D721Med (cell line): Measurements from ENCODE around the gene DCLK2.

ENCODE experiments used
- DNase-seq: peaks from one replicate; pipeline ENCODE4 v3.0.0; 2011; ENCODE audit warnings: low spot score; ENCODE audit not compliant: insufficient read length
- FAIRE-seq: peaks from 2 replicates; lab custom pipeline; 2011; peaks lifted over from hg19 to GRCh38; lab: Jason Lieb, UNC
- TF ChIP-seq, protein P1 (sequence below): IDR thresholded peaks from 2 replicates; pipeline ENCODE4 v1.5.1; 2012; ENCODE audit warnings: mild to moderate bottlenecking, control low read depth; ENCODE audit not compliant: insufficient read depth; ENCODE audit errors: missing control alignments

The DCLK2 gene

DNA sequence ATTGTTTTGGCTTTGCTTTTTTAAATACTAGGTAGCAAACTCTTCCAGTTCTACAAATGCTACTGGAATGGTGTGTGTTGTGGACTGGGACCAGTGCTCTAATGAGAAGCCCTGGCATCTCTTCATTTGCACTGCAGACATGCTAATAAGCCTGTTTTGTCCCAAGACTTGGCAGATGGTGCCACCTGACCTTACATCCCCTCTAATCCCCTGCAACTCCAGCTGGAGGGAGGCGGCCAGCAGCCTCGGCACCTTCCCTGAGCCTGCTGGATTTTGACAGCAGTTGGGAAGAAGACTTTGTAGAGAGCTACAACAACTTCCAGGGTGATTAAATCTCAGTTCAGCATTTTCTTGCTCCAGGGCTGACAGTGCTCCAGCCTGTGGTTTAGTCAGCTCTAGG lies 200.0 kb downstream of the DCLK2 start:
- peak; percentile 85 for FAIRE-seq
- TF ChIP-seq, protein P1, sequence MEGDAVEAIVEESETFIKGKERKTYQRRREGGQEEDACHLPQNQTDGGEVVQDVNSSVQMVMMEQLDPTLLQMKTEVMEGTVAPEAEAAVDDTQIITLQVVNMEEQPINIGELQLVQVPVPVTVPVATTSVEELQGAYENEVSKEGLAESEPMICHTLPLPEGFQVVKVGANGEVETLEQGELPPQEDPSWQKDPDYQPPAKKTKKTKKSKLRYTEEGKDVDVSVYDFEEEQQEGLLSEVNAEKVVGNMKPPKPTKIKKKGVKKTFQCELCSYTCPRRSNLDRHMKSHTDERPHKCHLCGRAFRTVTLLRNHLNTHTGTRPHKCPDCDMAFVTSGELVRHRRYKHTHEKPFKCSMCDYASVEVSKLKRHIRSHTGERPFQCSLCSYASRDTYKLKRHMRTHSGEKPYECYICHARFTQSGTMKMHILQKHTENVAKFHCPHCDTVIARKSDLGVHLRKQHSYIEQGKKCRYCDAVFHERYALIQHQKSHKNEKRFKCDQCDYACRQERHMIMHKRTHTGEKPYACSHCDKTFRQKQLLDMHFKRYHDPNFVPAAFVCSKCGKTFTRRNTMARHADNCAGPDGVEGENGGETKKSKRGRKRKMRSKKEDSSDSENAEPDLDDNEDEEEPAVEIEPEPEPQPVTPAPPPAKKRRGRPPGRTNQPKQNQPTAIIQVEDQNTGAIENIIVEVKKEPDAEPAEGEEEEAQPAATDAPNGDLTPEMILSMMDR: no peak
- no peak for DNase-seq

DNA sequence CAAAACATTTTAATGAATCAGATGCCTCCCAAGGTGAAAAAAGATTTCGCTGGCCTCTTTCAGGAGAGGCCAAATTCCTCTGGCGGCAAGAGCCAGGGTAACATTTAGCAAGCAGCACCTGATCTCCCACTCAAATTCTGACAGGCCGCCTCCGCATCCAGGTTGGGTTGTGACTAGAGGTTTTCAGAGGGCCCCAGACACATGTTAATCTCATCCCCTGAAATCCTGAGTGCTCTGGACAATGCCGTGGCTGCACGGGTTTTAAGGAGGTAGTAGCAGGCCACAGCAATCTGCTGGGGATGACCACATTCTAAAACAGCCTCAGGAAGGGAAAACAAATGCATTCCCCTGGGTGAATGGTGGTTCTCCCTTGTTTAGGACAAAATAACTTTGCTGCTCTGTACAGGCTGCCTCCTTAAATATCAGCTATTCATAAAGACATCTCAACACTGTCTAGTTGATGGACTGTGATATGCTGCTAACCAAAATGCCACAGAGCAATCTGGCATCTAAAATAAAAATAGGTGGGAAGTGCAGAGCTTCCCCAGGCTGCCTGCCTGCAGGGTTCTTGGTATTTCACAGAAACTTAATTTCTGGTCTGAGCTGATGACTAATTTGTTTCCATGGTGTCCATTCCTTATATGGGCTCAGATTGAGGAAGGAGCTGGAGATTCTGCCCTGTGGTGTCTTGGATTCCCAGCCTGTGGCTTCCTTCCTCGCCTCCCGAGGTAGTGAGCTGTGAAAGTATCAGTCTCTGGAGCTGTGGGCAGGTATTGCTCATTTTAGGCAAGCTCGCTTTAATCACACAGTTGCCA lies 202.0 kb downstream of the DCLK2 start:
- DNase-seq (no peak), FAIRE-seq (no peak)
- TF ChIP-seq, protein P1: no peak

DNA sequence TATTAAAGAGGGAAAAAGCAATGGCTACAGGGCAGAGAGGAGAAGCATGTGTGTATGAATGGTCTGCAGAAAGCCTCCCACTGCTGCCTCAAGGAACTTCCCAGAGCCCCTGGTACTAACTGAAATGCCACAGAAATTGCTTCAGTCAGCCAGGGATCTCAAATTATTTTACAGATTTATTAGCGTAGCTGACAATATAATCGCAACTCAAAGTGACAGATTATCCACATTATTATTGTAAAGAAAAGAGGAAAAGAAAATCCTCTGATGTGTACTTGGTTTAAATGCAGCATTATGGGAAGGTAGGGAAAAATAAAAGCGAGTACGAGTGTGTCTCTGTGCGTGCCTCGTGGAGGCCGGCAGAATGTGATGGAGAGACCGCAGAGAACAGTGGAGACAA lies 202.7 kb downstream of the DCLK2 start:
- FAIRE-seq (peak; percentile 44), DNase-seq (no peak)
- TF ChIP-seq, protein P1: no peak

DNA sequence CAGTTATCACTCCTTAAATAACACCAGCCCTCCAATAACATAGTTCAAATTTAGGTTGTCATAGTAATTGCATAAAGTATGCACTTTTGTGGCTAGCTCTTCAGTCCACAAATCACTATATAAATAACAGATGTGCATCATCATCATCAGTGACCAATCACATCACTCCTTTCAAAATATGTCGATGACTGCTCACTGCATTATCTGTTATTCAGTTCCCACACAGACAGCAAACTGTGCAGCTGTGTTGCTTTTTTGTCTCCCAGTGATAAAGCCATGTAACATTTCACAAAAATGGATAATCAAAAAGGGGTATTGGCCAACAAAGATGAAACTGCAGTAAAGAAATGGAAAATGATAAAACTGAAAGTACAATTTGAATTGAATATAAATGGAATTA lies 205.4 kb downstream of the DCLK2 start:
- DNase-seq (no peak), FAIRE-seq (no peak)

DNA sequence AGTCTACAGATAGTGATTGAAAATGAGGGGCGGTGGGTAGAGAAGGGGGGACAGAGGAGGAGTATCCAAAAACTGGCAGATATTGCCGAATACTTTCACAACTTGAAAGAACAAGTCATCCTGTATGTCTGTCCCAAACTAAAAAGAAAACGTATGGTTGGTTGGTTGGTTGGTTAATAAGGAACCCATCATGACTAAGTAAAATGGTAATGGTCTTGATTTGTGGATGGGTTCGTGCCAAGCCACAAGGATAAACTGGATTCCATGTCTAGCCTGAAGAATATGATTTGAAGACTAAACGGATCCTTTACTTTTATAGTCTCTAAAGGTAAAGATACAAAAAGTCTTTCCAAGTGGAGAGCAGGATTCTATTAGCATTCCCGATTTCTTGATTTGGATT lies 208.4 kb downstream of the DCLK2 start:
- DNase-seq (no peak), FAIRE-seq (no peak)
- TF ChIP-seq, protein P1: no peak

More for the DNA sequence above, 205.4 kb downstream of the DCLK2 start:
- TF ChIP-seq, protein P1: no peak

DNA sequence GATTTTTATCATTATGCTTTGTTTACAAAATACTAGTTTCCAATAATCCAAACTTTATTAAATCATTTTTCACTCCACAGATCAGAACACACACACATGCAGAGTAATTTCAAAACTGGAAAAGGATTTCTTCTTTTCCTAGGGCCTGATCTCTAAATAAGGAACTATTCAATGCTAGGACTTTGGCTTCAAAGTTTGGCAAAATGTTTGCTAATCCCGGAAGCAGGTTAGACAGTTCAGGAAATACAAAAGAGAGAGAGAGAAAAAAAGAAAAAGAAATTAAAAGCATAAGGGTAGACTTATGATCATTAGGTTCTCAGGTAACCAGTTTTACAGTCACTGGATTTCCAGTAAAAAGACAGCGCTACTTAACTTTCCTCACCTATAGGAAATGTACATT lies 211.0 kb downstream of the DCLK2 start:
- no peak for DNase-seq
- FAIRE-seq: peak; percentile 51
- TF ChIP-seq, protein P1: no peak

DNA sequence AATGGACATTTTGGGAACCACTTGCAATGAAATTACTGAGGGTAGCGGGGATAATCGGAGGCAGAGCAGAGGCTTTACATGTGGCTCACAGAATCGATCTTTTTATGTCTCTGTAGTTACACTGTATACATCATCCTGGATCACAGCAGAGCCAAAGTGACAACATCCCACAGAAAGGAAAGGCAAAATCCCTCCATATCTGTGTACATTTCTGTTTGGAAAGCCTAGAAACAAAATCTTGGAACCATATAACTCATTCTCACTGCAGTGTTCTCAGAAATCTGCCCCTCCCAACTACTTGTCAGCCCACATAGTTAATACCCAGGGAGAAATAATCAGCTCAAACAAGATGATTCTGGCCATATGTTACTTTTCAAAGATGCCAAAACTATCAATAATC lies 211.6 kb downstream of the DCLK2 start:
- peak; percentile 93 for FAIRE-seq
- TF ChIP-seq, protein P1: no peak
- DNase-seq: no peak
